HEK293T (cell line): ENCODE results near the gene SHISAL1.

ENCODE experiments used
- CTCF ChIA-PET: fragments of 350-600 bp; formaldehyde crosslinking; extraction: SDS; loops from one replicate; lab custom pipeline; 2021; ENCODE audit warnings: antibody characterized with exemption, inconsistent platforms; lab: Yijun Ruan, JAX
- POLR2A ChIA-PET: fragments of 350-600 bp; formaldehyde crosslinking; extraction: SDS; loops from one replicate; lab custom pipeline; 2020; ENCODE audit warnings: antibody characterized with exemption, inconsistent platforms; lab: Yijun Ruan, JAX
- DNase-seq: peaks from one replicate; pipeline ENCODE4 v3.0.0; 2012; ENCODE audit warnings: mixed read lengths; ENCODE audit errors: extremely low spot score
- ARNT ChIP-seq: fragments of 450-650 bp; IDR thresholded peaks from 2 replicates; pipeline ENCODE4 v1.6.1; 2017; ENCODE audit warnings: mild to moderate bottlenecking
- BHLHE40 ChIP-seq: fragments of 450-650 bp; IDR thresholded peaks from 2 replicates; pipeline ENCODE4 v1.6.1; 2016; ENCODE audit warnings: mild to moderate bottlenecking, moderate library complexity, borderline replicate concordance
- CTBP1 ChIP-seq: fragments of 450-650 bp; IDR thresholded peaks from 2 replicates; pipeline ENCODE4 v1.6.1; 2016; ENCODE audit warnings: borderline replicate concordance
- ELF4 ChIP-seq: fragments of 450-650 bp; IDR thresholded peaks from 2 replicates; pipeline ENCODE4 v1.6.1; 2017; ENCODE audit warnings: antibody characterized with exemption
- FOXA1 ChIP-seq: fragments of 450-650 bp; IDR thresholded peaks from 2 replicates; pipeline ENCODE4 v1.6.1; 2016; ENCODE audit warnings: mild to moderate bottlenecking
- FOXK2 ChIP-seq: fragments of 450-650 bp; IDR thresholded peaks from 2 replicates; pipeline ENCODE4 v1.6.1; 2016; ENCODE audit warnings: mild to moderate bottlenecking
- FOXM1 ChIP-seq: fragments of 450-650 bp; IDR thresholded peaks from 2 replicates; pipeline ENCODE4 v1.6.1; 2017; ENCODE audit warnings: mild to moderate bottlenecking, borderline replicate concordance
- HDGF ChIP-seq: fragments of 450-650 bp; IDR thresholded peaks from 2 replicates; pipeline ENCODE4 v1.6.1; 2017; ENCODE audit warnings: antibody characterized with exemption, borderline replicate concordance
- L3MBTL2 ChIP-seq: fragments of 450-650 bp; conservative IDR thresholded peaks from 2 replicates; pipeline ENCODE4 v1.6.1; 2016; ENCODE audit warnings: mild to moderate bottlenecking
- LEF1 ChIP-seq: fragments of 450-650 bp; IDR thresholded peaks from 2 replicates; pipeline ENCODE4 v1.6.1; 2017; ENCODE audit warnings: mild to moderate bottlenecking, borderline replicate concordance
- NFRKB ChIP-seq: fragments of 450-650 bp; IDR thresholded peaks from 2 replicates; pipeline ENCODE4 v1.6.1; 2016; ENCODE audit warnings: mild to moderate bottlenecking, moderate library complexity
- PKNOX1 ChIP-seq: fragments of 450-650 bp; IDR thresholded peaks from 2 replicates; pipeline ENCODE4 v1.6.1; 2016
- SP1 ChIP-seq: fragments of 450-650 bp; IDR thresholded peaks from 2 replicates; pipeline ENCODE4 v1.6.1; 2017
- SUZ12 ChIP-seq: fragments of 450-650 bp; IDR thresholded peaks from 2 replicates; pipeline ENCODE4 v1.6.1; 2016; ENCODE audit warnings: mild to moderate bottlenecking
- TARDBP ChIP-seq: fragments of 450-650 bp; IDR thresholded peaks from 2 replicates; pipeline ENCODE4 v1.6.1; 2016
- ZNF384 ChIP-seq: fragments of 450-650 bp; IDR thresholded peaks from 2 replicates; pipeline ENCODE4 v1.6.1; 2016

SHISAL1 gene

GRCh38 chr22:44344407-44344806 lies 31.7 kb upstream of the SHISAL1 start:
- POLR2A ChIA-PET: no interaction called here
- TF ChIP-seq SUZ12: no peak
- CTCF ChIA-PET: no interaction called here
- no peak for DNase-seq

- no peak for TF ChIP-seq FOXA1
- TF ChIP-seq CTBP1: no peak
- TF ChIP-seq L3MBTL2: no peak
- POLR2A ChIA-PET: interaction anchor here (1.5 kb wide), 1 partner anchor 11 kb away, joined by 5 read pairs; no protein-coding TSS in a partner anchor
- CTCF ChIA-PET: no interaction called here
- DNase-seq: no peak
Observed at GRCh38 chr22:44342347-44342956, 29.7 kb upstream of the SHISAL1 start.

GRCh38 chr22:44341431-44342346 lies 28.9 kb upstream of the SHISAL1 start:
- CTCF ChIA-PET: interaction anchor here (0.5 kb wide), 1 partner anchor 174 kb away, joined by 3 read pairs; no protein-coding TSS in a partner anchor
- POLR2A ChIA-PET: interaction anchor here (1.5 kb wide), 1 partner anchor 10 kb away, joined by 5 read pairs; no protein-coding TSS in a partner anchor
- TF ChIP-seq L3MBTL2: no peak
- TF ChIP-seq PKNOX1: no peak
- no peak for TF ChIP-seq FOXM1
- TF ChIP-seq LEF1: no peak
- TF ChIP-seq ZNF384: no peak
- TF ChIP-seq TARDBP: no peak
- TF ChIP-seq ELF4: no peak
- TF ChIP-seq ARNT: no peak
- TF ChIP-seq SUZ12: no peak
- no peak for TF ChIP-seq FOXK2
- no peak for TF ChIP-seq NFRKB
- no peak for TF ChIP-seq FOXA1
- TF ChIP-seq CTBP1: no peak
- no peak for TF ChIP-seq SP1
- peak; percentile 26 for DNase-seq

- DNase-seq: no peak
- CTCF ChIA-PET: interaction anchor here (0.5 kb wide), 1 partner anchor 175 kb away, joined by 3 read pairs; no protein-coding TSS in a partner anchor
- POLR2A ChIA-PET: interaction anchor here (1.5 kb wide), 1 partner anchor 9 kb away, joined by 5 read pairs; no protein-coding TSS in a partner anchor
- TF ChIP-seq LEF1: no peak
- TF ChIP-seq L3MBTL2: no peak
- TF ChIP-seq ELF4: no peak
- TF ChIP-seq HDGF: no peak
- no peak for TF ChIP-seq FOXM1
- TF ChIP-seq SP1: no peak
- TF ChIP-seq FOXA1: no peak
- no peak for TF ChIP-seq ARNT
- no peak for TF ChIP-seq TARDBP
- no peak for TF ChIP-seq PKNOX1
- no peak for TF ChIP-seq FOXK2
- no peak for TF ChIP-seq ZNF384
- TF ChIP-seq CTBP1: no peak
- TF ChIP-seq BHLHE40: no peak
Observed at GRCh38 chr22:44340271-44341239, 27.8 kb upstream of the SHISAL1 start.

- POLR2A ChIA-PET: no interaction called here
- TF ChIP-seq CTBP1: no peak
- TF ChIP-seq ZNF384: no peak
- no peak for TF ChIP-seq HDGF
- no peak for TF ChIP-seq BHLHE40
- no peak for TF ChIP-seq FOXM1
- no peak for TF ChIP-seq SUZ12
- CTCF ChIA-PET: no interaction called here
- no peak for DNase-seq
Observed at GRCh38 chr22:44338906-44339305, 26.2 kb upstream of the SHISAL1 start.

- TF ChIP-seq SUZ12 (no peak), BHLHE40 (no peak), NFRKB (no peak), PKNOX1 (no peak), FOXA1 (no peak), ARNT (no peak), HDGF (no peak), FOXM1 (no peak), ELF4 (no peak), L3MBTL2 (no peak), TARDBP (no peak), FOXK2 (no peak)
- CTCF ChIA-PET: no interaction called here
- POLR2A ChIA-PET: interaction anchor here (1.0 kb wide), 1 partner anchor 10 kb away, joined by 3 read pairs; no protein-coding TSS in a partner anchor
- DNase-seq: no peak
Observed at GRCh38 chr22:44338177-44338810, 25.5 kb upstream of the SHISAL1 start.
